HG03139 (cell line): ENCODE data around the gene CTBP2.

ENCODE experiments used
- ATAC-seq: cut with Tn5 transposase; IDR thresholded peaks from one replicate; pipeline ENCODE4 v1.9.1; 2021; ENCODE audit not compliant: unreplicated experiment

CTBP2 gene

DNA sequence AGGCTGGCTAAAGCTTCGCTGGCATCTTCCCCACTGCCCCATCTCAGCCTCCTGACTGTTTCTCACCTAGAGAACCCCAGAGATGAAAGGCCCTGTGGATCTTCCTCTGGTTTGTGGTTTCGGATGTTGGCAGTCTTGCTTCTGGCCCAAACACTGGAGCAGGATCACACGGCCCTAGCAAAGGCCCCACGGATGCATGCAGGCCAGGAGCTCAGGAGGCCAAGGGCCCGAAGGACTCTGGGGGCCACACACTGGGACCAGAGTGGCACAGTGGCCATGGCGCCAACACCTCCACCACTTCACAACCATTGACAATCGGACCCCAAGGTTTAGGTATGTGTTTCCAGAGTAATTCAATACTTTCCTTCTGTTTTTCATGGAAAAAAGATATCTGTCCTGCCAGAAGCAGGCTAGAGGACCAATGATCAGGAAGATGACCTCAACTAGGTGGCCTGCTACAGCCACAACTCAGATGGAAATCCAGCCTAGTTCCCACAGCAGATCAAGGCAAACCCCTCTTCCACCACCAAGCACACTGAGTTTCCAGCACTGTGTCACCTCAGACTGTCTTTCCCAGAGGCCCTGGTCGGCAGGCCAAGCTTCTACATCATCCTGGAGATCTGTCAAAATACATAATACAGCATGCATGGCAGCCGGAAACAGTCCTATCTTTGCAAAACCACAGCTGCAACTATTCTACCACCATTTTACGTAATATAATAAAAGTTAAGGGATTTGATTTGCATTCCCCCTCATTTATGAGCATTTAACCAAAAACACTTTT lies 53.0 kb downstream of the CTBP2 start:
- no peak for ATAC-seq

DNA sequence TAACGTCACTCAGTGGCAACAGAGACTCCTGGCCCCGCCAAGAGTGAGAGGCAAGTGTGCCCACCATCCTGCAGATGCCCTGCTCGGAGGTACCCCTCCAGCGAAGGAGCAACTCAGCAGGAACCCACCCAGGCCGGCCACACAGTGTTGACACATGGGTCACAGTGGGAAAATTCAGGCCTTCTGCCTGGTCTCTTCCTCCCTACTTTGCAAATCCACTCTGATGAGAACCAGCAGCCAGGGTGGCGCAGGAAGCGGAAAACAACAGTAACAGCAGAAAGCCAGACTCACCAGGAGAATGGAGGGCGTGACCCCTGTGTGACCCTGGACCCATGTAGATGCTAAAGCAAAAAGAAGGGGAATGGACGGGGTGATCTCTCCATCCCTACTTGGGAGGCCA lies 53.8 kb downstream of the CTBP2 start:
- ATAC-seq, result no peak

GRCh38 chr10:125105706-125106255 lies 54.6 kb downstream of the CTBP2 start:
- ATAC-seq, result no peak

DNA sequence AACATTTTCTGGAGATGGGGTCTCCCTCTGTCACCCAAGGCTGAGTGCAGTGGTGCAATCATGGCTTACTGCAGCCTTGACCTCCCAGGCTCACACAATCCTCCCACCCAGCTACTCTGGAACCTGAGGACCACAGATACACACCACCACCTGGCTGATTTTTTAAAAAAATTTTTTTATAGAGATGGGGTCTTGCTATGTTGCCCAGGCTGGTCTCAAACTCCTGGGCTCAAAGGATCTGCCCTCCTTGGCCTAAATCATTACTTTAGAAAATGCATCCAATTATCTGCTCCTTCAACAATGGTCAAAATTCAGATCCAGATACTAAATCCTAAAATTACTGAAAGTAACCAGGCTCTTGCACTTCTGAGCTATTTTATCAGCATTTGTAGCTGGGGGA lies 55.2 kb downstream of the CTBP2 start:
- ATAC-seq, result no peak

DNA sequence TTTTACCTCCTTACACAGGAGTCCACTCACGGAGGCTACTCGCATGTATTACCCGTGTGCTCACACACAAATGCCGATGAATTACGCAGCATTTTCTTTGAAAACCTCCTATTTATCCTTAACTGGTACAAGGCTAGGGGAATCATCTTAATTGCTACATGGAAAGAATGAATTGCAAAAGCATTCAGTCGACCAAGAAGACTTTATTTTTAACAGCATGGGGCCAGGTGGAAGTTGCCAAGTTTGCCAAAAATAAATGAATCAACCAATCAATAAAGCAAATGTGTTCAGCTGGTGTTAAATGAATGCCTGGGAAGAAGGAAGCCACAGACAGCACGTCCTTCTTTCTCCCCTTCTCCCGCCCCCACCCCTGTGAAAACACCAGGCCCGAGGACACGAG lies 55.8 kb downstream of the CTBP2 start:
- no peak for ATAC-seq

GRCh38 chr10:125103924-125104323 lies 56.4 kb downstream of the CTBP2 start:
- ATAC-seq, result no peak

DNA sequence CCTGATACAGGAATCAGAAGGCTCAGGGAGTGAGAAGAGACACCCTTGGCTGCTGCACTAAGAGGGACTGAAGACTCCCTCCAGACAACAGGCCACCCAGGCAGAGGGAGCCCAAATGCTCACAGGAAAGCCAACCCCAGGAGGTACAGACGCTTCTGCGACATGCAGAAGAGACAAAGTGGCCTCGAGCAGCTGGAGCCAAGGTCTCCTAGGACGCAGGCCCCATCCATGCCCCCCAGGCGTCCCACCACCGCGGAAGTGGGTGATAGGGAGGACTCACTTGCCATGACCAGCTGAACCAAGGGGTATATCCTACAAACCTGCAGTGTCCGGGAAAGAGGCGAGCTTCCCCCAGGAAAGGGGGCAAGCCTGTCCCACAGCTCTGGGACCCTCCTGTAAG lies 56.9 kb downstream of the CTBP2 start:
- no peak for ATAC-seq

DNA sequence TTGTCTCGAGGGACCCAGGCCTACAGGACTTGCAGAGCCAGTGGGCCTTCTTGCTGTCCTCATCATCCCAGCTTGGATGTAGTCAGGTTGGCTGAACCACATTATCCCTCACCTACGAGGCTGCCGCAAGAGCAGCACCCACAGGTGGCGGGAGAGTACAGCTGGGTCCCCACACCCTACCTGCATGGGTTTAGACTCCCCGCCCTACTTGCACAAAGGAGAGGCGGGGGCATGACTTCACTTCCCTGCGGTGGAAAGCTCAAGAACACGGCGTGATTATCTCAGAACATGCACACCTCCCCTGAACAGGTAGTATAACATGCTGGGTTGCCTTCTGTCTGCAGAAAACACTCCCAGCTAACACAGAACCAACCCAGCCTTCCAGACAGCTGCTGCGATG lies 57.5 kb downstream of the CTBP2 start:
- ATAC-seq, result no peak

- ATAC-seq, result no peak
Measured at GRCh38 chr10:125102246-125102645, 58.1 kb downstream of the CTBP2 start.

DNA sequence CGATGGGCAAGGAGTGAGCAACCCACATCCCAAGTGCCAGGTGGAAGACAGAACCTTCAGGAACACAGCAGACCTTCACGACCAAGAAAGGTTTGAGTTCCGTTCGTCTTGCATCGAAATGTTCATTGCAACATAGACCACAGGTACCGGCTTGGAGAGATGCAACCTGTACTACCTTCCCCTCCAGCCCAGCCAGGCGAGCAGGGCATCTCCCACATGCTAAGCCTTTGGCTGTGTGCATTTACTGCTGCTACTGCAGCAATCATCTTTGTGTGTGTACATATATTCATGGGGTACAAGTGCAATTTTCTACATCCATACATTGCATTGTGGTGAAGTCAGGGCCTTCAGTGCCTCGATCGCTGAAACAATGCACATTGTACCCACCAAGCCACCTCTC lies 58.8 kb downstream of the CTBP2 start:
- no peak for ATAC-seq

GRCh38 chr10:125101049-125101448 lies 59.3 kb downstream of the CTBP2 start:
- no peak for ATAC-seq

- ATAC-seq, result no peak
Measured at GRCh38 chr10:125097409-125098070, 62.8 kb downstream of the CTBP2 start.

DNA sequence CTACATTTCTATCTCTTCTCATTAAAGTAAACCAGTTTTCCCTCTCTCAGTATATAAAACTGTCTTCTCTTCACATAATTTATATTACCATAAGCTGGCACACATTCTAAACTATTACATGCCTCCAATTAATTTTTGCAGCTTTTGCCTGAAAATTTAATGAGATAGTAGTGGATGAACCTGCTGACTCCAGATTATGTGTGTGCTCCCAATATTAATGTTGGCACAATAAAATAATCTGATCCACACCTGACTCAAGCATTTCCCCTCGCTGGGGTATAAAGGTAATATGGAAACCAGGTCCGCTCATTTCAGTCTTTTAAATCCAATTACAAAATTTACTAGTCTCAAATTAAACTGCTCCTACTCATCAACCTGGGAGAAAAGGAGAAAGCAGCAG lies 63.4 kb downstream of the CTBP2 start:
- ATAC-seq, result no peak

- ATAC-seq, result no peak
Measured at GRCh38 chr10:125096371-125096770, 64.0 kb downstream of the CTBP2 start.

DNA sequence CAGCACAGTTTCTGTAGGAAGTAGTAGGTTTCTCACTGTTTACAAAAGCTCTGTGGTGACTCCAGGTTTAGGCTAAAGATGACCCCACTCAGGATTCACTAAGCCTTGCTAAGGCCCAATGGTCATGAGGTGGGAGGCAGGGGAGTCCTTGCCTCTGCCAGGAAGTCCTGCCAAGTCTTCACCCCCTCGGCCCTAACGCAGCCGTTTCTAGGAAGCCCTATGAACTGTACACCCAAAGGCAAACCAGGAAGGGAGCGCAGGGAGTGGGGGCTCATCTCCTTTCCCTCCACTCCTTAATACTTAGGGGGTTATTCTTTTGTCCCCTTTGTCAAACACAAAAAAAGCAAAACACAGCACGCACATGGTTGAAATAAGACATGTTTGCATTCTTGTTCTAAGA lies 64.6 kb downstream of the CTBP2 start:
- ATAC-seq, result no peak

DNA sequence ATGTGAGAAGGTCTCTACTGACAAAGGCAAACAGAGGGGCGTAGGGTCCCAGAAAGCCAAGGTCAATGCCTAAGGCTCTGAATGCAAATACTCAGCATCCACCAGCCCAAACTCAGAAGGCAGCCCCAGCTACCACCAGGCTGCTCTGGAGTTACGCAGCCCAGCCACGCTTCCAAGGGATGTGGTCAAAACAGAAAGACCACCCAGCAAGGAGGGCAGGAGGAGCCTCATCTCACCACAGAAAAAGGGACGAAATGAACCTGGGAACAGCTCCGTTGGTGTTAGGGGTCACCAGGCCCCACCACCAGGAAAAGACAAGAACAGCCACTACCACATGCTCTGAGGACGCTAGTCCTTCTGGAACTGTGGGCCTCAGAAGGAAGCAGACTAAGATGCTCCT lies 65.1 kb downstream of the CTBP2 start:
- ATAC-seq, result no peak

DNA sequence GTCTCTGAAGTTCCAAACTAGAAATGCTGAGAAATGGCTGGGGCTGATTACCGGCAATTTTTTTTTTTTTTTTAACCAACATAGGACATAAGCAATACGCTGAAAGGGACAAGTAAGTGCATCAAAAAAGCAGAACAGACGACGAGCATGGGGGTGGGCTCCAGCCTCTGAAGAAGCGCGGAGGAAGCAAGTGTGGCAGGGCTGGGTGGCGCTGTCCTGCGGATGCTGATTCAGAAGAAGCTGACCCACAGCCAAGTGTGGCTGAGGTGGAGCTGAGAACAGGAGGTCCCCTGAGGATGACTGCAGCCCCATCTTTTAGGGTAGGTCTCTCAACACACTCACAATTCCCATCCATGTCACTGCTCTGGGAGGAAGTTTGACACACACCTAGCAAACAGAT lies 65.6 kb downstream of the CTBP2 start:
- ATAC-seq, result no peak

DNA sequence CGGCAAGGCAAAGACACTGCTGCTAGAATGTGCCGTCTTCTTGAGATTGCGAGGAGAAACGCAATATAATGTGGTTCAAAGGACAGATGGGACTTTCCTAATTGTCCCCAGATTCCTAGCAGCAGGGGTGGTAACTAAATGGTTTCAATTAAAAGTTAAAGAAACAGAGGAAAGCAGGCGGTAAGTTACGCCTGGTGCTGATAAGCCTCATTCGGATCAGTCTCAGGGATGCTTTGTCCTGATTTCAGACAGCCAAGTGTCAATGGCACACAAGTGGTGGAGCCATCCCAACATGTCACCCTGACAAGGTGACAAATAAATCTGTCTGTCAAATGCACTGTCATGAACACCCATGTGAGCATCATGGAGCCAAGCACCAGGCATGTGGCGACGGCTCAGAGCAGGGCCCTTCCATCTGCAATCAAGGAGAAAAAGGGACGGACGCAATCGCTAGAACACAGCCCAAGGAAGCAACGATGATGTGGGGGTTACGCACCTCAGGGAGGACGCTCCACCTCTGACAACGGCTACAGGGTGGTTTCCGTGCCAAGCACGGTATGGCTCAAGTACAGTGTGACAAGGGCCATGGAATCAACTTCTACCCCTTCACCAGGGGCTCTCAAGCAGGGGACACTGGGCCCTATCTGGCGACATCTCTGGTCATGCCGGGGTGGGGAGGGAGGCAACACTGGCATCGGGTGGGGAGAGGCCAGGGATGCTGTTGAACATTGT lies 66.2 kb downstream of the CTBP2 start:
- no peak for ATAC-seq

GRCh38 chr10:125093199-125093973 lies 67.0 kb downstream of the CTBP2 start:
- ATAC-seq, result no peak

DNA sequence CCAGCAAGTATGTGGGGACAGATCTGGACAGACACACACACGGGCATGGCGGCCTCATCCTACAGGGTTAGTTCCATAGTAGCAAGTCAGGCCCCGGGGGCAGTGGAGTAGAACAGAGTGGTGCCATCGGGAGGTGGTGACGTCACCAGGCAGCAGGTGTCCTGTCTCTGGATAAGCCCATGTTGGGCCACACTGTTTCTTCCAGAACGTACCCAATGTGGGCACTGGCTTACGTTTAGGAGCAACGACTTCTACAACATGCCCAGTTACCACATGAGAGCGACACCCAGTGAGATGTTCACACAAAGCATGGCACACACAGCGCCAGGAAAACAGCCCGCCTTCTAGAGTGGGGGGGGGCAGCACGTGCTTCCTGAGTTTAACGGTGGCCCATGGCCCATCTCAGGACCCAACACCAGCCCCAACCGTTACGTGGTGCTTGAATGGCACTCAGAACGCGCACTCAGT lies 67.8 kb downstream of the CTBP2 start:
- no peak for ATAC-seq

GRCh38 chr10:125091891-125092290 lies 68.5 kb downstream of the CTBP2 start:
- ATAC-seq, result no peak
